ENCODE results near the gene ZNF765. TPM values are rescaled to one million over a fixed set of nuclear protein-coding genes. Genes with fewer than 3 reads are reported as not detected.

Gene ZNF765
- total and polyA plus RNA-seq, 2 donors (not counting 3 experiments of a cell fraction or from before 2014, with no cell fraction given) = 2.5 to 7.7 TPM

DNA sequence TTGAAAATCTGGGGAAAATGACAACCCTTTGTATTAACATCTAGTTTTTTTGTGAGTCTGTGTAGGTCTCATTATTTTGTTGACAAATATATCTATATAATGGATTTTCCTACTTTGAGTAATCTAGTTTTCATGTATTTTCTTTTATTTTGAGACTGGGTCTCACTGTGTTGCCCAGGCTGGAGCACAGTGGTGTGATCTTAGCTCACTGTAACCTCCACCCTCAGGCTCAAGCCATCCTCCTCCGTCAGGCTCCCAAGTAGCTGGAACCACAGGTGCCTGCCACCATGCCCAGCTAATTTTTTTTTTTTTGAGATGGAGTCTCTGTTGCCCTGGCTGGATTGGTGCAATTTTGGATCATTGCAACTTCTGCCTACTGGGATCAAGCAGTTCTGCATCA is 20.2 kb upstream of the ZNF765 start:
- DNase-seq (ENCODE audit: low read depth, low spot score) (no peak), FAIRE-seq (no peak)
- dilution Hi-C loops (cut with MboI; ENCODE audit: extremely low pct_ligation_motif_present, low sequenced_read_pairs) (no loop called here), intact Hi-C loops (cut with micrococcal nuclease) (no loop called here)
- Histone ChIP-seq H4K20me1 (replicated peaks; ENCODE audit: control insufficient read depth, extremely low read depth, insufficient read depth, low read length) (no peaks in the 10 kb centered on the region), H3K36me3 (ENCODE audit: control insufficient read depth in 2 of 2, extremely low read depth in 1 of 2, insufficient read depth in 2 of 2, low read length in 2 of 2) (no peaks in the 10 kb centered on the region), H3K79me2 (ENCODE audit: control insufficient read depth, insufficient read depth, low read length) (no peaks in the 10 kb centered on the region), H3K9me3 (replicated peaks; ENCODE audit: control insufficient read depth, insufficient read depth, low read length) (no peaks in the 10 kb centered on the region), H3K4me1 (ENCODE audit: control insufficient read depth, extremely low read depth, insufficient read depth, low read length) (no peaks in the 10 kb centered on the region), H2AFZ (ENCODE audit: low read depth, low read length) (no peak overlapping the region), H3K9ac (replicated peaks; ENCODE audit: extremely low read depth, insufficient read depth, low read length) (no peak overlapping the region), H3K4me2 (ENCODE audit: insufficient read depth, low read length) (no peak overlapping the region), H3K4me3 (replicated peaks in 1 of 3; ENCODE audit: insufficient read depth in 1 of 3, low read depth in 1 of 3, low read length in 3 of 3) (no peak overlapping the region), H3K27me3 (ENCODE audit: control insufficient read depth in 2 of 2, insufficient read depth in 2 of 2, low read length in 2 of 2) (no peaks in the 10 kb centered on the region), H3K27ac (ENCODE audit: insufficient read depth, low read depth, low read length) (no peak overlapping the region), H3K9me1 (replicated peaks; ENCODE audit: control insufficient read depth, extremely low read depth, insufficient read depth, low read length) (no peaks in the 10 kb centered on the region)
- ChIA-PET CTCF (interaction anchor here (1.5 kb wide), 1 partner anchor 14 kb away, joined by 4 read pairs; no protein-coding TSS in a partner anchor), POLR2A (no interaction called here)
- BruUV-seq (replicated peaks) = no TSS peak
- TF ChIP-seq FOS (IDR thresholded peaks at IDR 0.05; ENCODE audit: borderline replicate concordance, insufficient read depth, low read length) = no peak
- TF ChIP-seq POLR2A (IDR thresholded peaks at IDR 0.05; ENCODE audit: low read depth, low read length) = no peak
- TF ChIP-seq GATA2 (IDR thresholded peaks at IDR 0.05; ENCODE audit: insufficient read depth, insufficient read length, low read depth, low read length) = no peak
- TF ChIP-seq, protein P1, sequence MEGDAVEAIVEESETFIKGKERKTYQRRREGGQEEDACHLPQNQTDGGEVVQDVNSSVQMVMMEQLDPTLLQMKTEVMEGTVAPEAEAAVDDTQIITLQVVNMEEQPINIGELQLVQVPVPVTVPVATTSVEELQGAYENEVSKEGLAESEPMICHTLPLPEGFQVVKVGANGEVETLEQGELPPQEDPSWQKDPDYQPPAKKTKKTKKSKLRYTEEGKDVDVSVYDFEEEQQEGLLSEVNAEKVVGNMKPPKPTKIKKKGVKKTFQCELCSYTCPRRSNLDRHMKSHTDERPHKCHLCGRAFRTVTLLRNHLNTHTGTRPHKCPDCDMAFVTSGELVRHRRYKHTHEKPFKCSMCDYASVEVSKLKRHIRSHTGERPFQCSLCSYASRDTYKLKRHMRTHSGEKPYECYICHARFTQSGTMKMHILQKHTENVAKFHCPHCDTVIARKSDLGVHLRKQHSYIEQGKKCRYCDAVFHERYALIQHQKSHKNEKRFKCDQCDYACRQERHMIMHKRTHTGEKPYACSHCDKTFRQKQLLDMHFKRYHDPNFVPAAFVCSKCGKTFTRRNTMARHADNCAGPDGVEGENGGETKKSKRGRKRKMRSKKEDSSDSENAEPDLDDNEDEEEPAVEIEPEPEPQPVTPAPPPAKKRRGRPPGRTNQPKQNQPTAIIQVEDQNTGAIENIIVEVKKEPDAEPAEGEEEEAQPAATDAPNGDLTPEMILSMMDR (IDR thresholded peaks at IDR 0.05; ENCODE audit: extremely low read depth in 1 of 2, insufficient read depth in 1 of 2, low read depth in 1 of 2, low read length in 2 of 2) = no peak
- no peak for TF ChIP-seq POLR2AphosphoS5 (IDR thresholded peaks at IDR 0.05; ENCODE audit: insufficient read depth, low read depth, low read length)

DNA sequence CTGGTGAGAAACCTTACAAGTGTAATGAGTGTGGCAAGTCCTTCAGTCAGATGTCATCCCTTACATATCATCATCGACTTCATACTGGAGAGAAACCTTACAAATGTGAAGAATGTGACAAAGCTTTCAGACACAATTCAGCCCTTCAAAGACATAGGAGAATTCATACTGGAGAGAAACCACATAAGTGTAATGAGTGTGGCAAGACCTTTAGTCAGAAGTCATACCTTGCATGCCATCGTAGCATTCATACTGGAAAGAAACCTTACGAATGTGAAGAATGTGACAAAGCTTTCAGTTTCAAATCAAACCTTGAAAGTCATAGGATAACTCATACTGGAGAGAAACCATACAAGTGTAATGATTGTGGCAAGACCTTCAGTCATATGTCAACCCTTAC is 13.6 kb upstream of the ZNF765 start:
- Histone ChIP-seq H3K4me1 (ENCODE audit: control insufficient read depth, extremely low read depth, insufficient read depth, low read length) (no peaks in the 10 kb centered on the region), H3K9ac (replicated peaks; ENCODE audit: extremely low read depth, insufficient read depth, low read length) (no peak overlapping the region), H3K36me3 (ENCODE audit: control insufficient read depth in 2 of 2, extremely low read depth in 1 of 2, insufficient read depth in 2 of 2, low read length in 2 of 2) (no peaks in the 10 kb centered on the region), H3K9me1 (replicated peaks; ENCODE audit: control insufficient read depth, extremely low read depth, insufficient read depth, low read length) (no peaks in the 10 kb centered on the region), H3K4me2 (ENCODE audit: insufficient read depth, low read length) (no peak overlapping the region), H3K9me3 (replicated peaks; ENCODE audit: control insufficient read depth, insufficient read depth, low read length) (peaks cover 8% of the 10 kb centered on the region), H3K4me3 (replicated peaks in 1 of 3; ENCODE audit: insufficient read depth in 1 of 3, low read depth in 1 of 3, low read length in 3 of 3) (no peak overlapping the region), H4K20me1 (replicated peaks; ENCODE audit: control insufficient read depth, extremely low read depth, insufficient read depth, low read length) (no peaks in the 10 kb centered on the region), H3K79me2 (ENCODE audit: control insufficient read depth, insufficient read depth, low read length) (no peaks in the 10 kb centered on the region), H3K27me3 (ENCODE audit: control insufficient read depth in 2 of 2, insufficient read depth in 2 of 2, low read length in 2 of 2) (no peaks in the 10 kb centered on the region), H2AFZ (ENCODE audit: low read depth, low read length) (no peak overlapping the region), H3K27ac (ENCODE audit: insufficient read depth, low read depth, low read length) (no peak overlapping the region)
- dilution Hi-C loops (cut with MboI; ENCODE audit: extremely low pct_ligation_motif_present, low sequenced_read_pairs) = no loop called here
- POLR2A ChIA-PET = no interaction called here
- FAIRE-seq (no peak), DNase-seq (ENCODE audit: low read depth, low spot score) (no peak)
- intact Hi-C loops (cut with micrococcal nuclease) = no loop called here
- TF ChIP-seq FOS (IDR thresholded peaks at IDR 0.05; ENCODE audit: borderline replicate concordance, insufficient read depth, low read length) (no peak), MAX (IDR thresholded peaks at IDR 0.05; ENCODE audit: insufficient read depth, insufficient read length) (no peak)
- CTCF ChIA-PET = no interaction called here
- no TSS peak for BruUV-seq (replicated peaks)
